Measurements from ENCODE around the gene ACOX2.
A peak's percentile ranks its signal among the peaks of the same experiment; 100 is the strongest.

The ACOX2 gene

GRCh38 chr3:58520403-58521335 is 16.3 kb downstream of the ACOX2 start:
- Mint-ChIP-seq H3K36me3 (no peaks in the 10 kb centered on the region), H3K9me3 (no peaks in the 10 kb centered on the region), H3K4me3 (no peak overlapping the region), H3K27me3 (no peaks in the 10 kb centered on the region), H3K4me1 (peaks cover 0 to 3% of the 10 kb centered on the region in 2 donors), H3K27ac (no peak overlapping the region)
- ATAC-seq (replicated peaks), result peak in 1 of 2 donors; percentile 29
- no peak for DNase-seq

GRCh38 chr3:58519668-58520402 is 17.2 kb downstream of the ACOX2 start:
- H3K27ac Mint-ChIP-seq, result no peak overlapping the region
- no peak for ATAC-seq (replicated peaks)
- no peaks in the 10 kb centered on the region for H3K4me1 Mint-ChIP-seq
- H3K27me3 Mint-ChIP-seq, result no peaks in the 10 kb centered on the region
- H3K36me3 Mint-ChIP-seq, result no peaks in the 10 kb centered on the region
- no peak overlapping the region for H3K4me3 Mint-ChIP-seq
- no peak for DNase-seq
- H3K9me3 Mint-ChIP-seq, result no peaks in the 10 kb centered on the region

DNA sequence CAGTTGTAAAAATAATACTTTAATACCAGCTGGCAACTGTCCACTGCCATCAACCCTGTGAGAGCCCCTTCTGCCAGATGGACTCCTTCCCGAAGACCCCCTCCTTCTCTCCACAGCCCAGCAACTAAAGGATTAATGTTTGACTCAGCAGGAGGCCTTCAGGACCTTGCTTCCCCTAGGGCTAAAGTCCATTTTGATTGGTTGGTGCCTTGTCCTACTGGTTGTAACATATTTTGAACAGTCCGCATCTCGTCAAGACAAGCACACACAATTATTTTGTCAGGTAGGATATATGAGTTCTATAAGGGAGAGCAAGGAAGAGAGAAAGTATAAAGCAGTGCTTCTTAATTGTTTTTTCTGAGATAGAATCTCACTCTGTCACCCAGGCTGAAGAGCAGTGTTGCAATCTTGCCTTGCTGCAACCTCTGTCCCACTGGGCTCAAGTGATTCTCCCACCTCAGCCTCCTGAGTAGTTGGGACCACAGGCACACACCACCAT is 18.6 kb downstream of the ACOX2 start:
- H3K27ac Mint-ChIP-seq, result no peak overlapping the region
- no peaks in the 10 kb centered on the region for H3K4me1 Mint-ChIP-seq
- DNase-seq, result no peak
- ATAC-seq (replicated peaks), result no peak
- no peaks in the 10 kb centered on the region for H3K9me3 Mint-ChIP-seq
- H3K27me3 Mint-ChIP-seq, result no peaks in the 10 kb centered on the region
- H3K36me3 Mint-ChIP-seq, result no peaks in the 10 kb centered on the region
- H3K4me3 Mint-ChIP-seq, result no peak overlapping the region

DNA sequence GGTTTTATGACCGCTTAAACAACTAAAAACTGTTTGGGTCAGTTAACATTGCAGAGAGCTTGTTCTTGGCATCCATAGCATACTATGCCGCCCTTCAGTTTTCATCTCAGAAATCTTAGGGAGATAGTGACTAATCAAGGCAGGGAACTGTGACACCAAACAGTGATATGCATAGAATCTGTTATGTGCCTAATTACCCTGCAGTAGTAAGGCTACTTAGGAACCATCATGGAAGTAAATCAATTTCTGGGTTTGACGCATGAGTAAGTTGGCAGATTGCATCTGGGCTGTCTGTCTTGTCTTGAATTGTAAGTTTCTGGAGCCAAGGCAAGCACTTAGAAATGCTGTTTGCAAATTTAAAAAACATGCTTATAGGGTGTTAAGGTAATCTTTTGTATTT is 22.6 kb downstream of the ACOX2 start:
- Mint-ChIP-seq H3K4me3 (no peak overlapping the region), H3K9me3 (no peaks in the 10 kb centered on the region), H3K4me1 (no peaks in the 10 kb centered on the region), H3K36me3 (no peaks in the 10 kb centered on the region), H3K27ac (no peak overlapping the region), H3K27me3 (no peaks in the 10 kb centered on the region)
- no peak for ATAC-seq (replicated peaks)
- no peak for DNase-seq

DNA sequence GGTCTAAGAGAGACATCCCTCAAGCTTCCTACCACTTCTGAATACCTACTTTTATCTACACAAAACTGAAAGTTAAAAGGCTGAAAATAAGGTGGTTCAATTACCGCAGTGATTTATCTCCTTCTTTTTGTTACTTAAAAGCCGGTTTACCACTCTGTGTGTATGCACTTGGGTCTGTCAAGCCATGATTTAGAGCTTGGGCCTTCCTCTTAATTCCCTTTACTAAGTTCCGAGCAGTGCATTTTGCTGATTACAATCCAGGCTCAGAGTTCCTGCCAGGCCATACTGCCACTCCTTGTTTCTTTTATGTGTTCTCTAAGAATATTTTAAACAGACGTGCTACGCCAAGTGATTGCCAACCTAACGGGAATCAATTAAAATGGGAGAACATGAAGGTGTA is 28.6 kb downstream of the ACOX2 start:
- peaks cover 0 to 1% of the 10 kb centered on the region in 2 donors for H3K36me3 Mint-ChIP-seq
- H3K27me3 Mint-ChIP-seq, result no peaks in the 10 kb centered on the region
- ATAC-seq (replicated peaks), result no peak
- no peak overlapping the region for H3K27ac Mint-ChIP-seq
- no peaks in the 10 kb centered on the region for H3K9me3 Mint-ChIP-seq
- DNase-seq, result no peak
- H3K4me3 Mint-ChIP-seq, result no peak overlapping the region
- H3K4me1 Mint-ChIP-seq, result peaks cover 0 to 2% of the 10 kb centered on the region in 2 donors

GRCh38 chr3:58507356-58508078 is 29.5 kb downstream of the ACOX2 start:
- ATAC-seq (replicated peaks) (no peak), DNase-seq (no peak)
- Mint-ChIP-seq H3K4me3 (no peak overlapping the region), H3K4me1 (peaks cover 0 to 2% of the 10 kb centered on the region in 2 donors), H3K36me3 (peaks cover 0 to 1% of the 10 kb centered on the region in 2 donors), H3K27me3 (no peaks in the 10 kb centered on the region), H3K27ac (no peak overlapping the region), H3K9me3 (no peaks in the 10 kb centered on the region)

DNA sequence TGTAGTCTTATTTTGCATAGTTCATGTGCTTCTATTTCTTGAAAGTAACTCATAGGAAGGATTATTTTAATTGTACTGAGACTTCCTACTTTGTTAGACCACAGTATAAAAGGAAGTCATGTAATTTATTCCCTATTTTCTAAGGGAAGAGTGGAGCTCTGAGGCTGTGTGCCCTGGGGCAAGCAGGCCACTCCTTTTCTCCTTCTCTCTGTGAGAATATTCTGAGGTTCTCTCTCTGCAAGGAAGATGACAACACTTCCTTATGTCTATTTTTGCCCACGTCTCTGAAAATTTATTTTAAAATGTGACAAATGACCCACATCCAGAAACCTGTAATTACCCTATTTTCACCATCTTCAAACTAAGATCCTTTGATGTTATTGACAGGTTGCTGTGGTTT is 34.1 kb downstream of the ACOX2 start:
- Mint-ChIP-seq H3K4me3 (no peak overlapping the region), H3K27ac (no peak overlapping the region), H3K27me3 (no peaks in the 10 kb centered on the region), H3K36me3 (peaks cover 12 to 13% of the 10 kb centered on the region in 2 donors), H3K4me1 (peaks cover 4 to 5% of the 10 kb centered on the region in 2 donors), H3K9me3 (no peaks in the 10 kb centered on the region)
- DNase-seq, result no peak
- ATAC-seq (replicated peaks), result no peak

- no peak overlapping the region for H3K4me3 Mint-ChIP-seq
- H3K4me1 Mint-ChIP-seq, result peaks cover 27 to 57% of the 10 kb centered on the region in 2 donors
- DNase-seq, result no peak
- peaks cover 12 to 14% of the 10 kb centered on the region in 2 donors for H3K36me3 Mint-ChIP-seq
- no peak overlapping the region for H3K27ac Mint-ChIP-seq
- no peaks in the 10 kb centered on the region for H3K9me3 Mint-ChIP-seq
- no peaks in the 10 kb centered on the region for H3K27me3 Mint-ChIP-seq
- ATAC-seq (replicated peaks), result no peak
Measured at GRCh38 chr3:58497097-58497496, 39.9 kb downstream of the ACOX2 start.

GRCh38 chr3:58496206-58496857 is 40.7 kb downstream of the ACOX2 start:
- H3K9me3 Mint-ChIP-seq, result no peaks in the 10 kb centered on the region
- ATAC-seq (replicated peaks) (no peak), DNase-seq (no peak)
- H3K27me3 Mint-ChIP-seq, result no peaks in the 10 kb centered on the region
- H3K27ac Mint-ChIP-seq, result no peak overlapping the region
- peaks cover 30 to 60% of the 10 kb centered on the region in 2 donors for H3K4me1 Mint-ChIP-seq
- H3K4me3 Mint-ChIP-seq, result no peak overlapping the region
- H3K36me3 Mint-ChIP-seq, result peaks cover 10 to 13% of the 10 kb centered on the region in 2 donors

DNA sequence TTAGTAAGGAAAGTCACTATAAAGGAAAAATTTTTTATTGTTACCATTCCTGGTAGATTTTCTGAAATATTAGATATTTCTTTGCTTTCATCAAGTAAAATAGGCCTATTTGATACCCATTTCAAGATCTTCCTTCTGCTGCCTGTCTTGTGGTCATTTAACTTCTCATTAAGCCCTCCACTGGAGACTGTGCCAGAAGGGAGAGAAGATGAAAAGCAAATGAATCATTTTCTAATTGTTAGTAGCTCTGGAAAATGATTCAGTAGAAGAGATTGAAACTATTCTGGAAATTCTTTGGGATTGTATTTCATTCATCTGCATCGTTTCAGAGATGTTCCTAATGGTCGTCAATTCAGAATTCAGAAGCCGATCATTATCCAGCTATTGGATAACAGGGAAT is 41.9 kb downstream of the ACOX2 start:
- H3K27ac Mint-ChIP-seq, result no peak overlapping the region
- no peak for DNase-seq
- no peak for ATAC-seq (replicated peaks)
- peaks cover 5 to 8% of the 10 kb centered on the region in 2 donors for H3K36me3 Mint-ChIP-seq
- no peak overlapping the region for H3K4me3 Mint-ChIP-seq
- no peaks in the 10 kb centered on the region for H3K27me3 Mint-ChIP-seq
- H3K9me3 Mint-ChIP-seq, result no peaks in the 10 kb centered on the region
- peaks cover 32 to 63% of the 10 kb centered on the region in 2 donors for H3K4me1 Mint-ChIP-seq

DNA sequence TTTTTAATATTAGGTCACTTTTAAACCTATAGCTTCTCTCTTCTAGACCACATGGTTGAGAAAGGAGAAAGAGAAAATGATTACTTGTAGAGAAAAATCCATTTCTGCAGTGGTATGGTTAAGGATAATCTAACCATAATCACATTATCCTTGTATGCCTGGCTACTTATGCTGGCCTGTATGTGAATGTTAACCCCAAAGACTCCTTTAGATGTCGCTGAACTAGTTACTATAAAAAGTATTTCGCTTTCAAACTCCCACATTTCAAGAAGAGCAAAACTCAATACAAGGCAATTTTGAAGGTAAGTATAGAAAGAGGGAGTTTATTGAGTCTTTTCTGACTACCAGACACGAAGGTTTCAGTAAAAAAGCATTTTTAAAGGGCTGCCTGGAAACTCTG is 42.9 kb downstream of the ACOX2 start:
- no peak overlapping the region for H3K27ac Mint-ChIP-seq
- DNase-seq (no peak), ATAC-seq (replicated peaks) (no peak)
- H3K4me3 Mint-ChIP-seq, result no peak overlapping the region
- no peaks in the 10 kb centered on the region for H3K9me3 Mint-ChIP-seq
- no peaks in the 10 kb centered on the region for H3K27me3 Mint-ChIP-seq
- peaks cover 1 to 4% of the 10 kb centered on the region in 2 donors for H3K36me3 Mint-ChIP-seq
- peaks cover 32 to 63% of the 10 kb centered on the region in 2 donors for H3K4me1 Mint-ChIP-seq

- ATAC-seq (replicated peaks) (peak; percentile 27 to 35), DNase-seq (peak; percentile 18)
- Mint-ChIP-seq H3K27ac (peak overlapping the region; percentile 32), H3K27me3 (peaks cover 10% of the 10 kb centered on the region in 2 donors), H3K9me3 (no peaks in the 10 kb centered on the region), H3K36me3 (peaks cover 0 to 3% of the 10 kb centered on the region in 2 donors), H3K4me1 (peaks cover 29 to 56% of the 10 kb centered on the region in 2 donors), H3K4me3 (peak overlapping the region; percentile 83 to 89)
Measured at GRCh38 chr3:58492494-58492905, 44.5 kb downstream of the ACOX2 start.

DNA sequence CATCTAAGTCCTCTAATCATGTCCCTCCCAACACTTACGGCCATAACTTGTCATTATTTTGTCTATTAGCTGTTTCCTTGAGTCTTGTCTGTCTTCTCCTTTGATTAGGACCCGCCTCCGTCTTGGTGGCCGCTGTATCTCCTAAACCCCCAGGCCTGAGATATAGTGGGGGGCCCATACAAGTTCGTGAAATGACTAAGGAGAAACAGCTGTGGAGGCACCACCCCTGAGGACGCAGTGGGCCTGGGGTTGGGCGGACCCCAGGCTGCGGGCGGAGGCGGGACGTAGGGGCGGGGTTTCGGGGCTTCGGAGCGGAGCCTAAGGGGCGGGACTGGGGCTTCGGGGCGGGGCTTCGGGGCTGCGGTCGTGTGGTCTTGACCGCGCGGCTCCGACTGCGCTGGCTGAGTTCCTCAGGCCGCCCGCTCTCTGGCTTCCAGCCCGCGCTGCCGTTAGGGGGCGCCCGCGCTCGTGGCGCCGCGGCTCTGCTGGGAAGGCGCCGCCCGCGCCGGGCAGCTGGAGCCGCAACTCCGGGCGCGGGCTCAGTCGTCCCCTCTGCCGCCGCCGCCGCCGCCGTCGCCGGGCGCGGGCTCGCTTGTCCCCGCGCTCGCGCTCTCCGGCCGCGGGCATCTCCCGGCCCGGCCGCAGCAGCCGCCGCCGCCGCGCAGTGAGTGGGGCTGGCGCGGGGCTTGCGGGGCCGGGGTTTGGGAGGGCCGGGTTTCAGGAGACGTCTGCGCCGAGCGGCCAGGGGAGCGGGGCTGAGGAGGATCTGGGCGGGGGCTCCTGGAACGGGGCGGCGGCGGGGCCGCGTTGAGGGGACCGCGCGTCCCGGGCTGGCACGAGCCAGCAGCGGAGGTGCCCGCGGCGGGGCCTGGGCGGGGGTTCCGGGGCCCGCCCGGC is 45.2 kb downstream of the ACOX2 start, which contains the start of gene KCTD6:
Gene KCTD6, plus strand, starts transcription at position 591 of the 897 bp plus-strand sequence. CDS start 6,660 bp downstream, outside the sequence.
- Mint-ChIP-seq H3K9me3 (no peaks in the 10 kb centered on the region), H3K4me1 (peaks cover 25 to 49% of the 10 kb centered on the region in 2 donors), H3K27me3 (peaks cover 16 to 17% of the 10 kb centered on the region in 2 donors), H3K27ac (peak within 1 kb of the TSS; percentile 59), H3K4me3 (peak within 1 kb of the TSS; percentile 83 to 89), H3K36me3 (peaks cover 0 to 3% of the 10 kb centered on the region in 2 donors)
- peak; percentile 94 to 95 for ATAC-seq (replicated peaks)
- DNase-seq, result peak; percentile 93
